HepG2 (cell line): ENCODE data around the gene FAM181A. TPM values are rescaled to one million over a fixed set of nuclear protein-coding genes. Genes with fewer than 3 reads are reported as not detected.

Experiments used
- ATAC-seq: fragments of 200-7000 bp; cut with Tn5 transposase; 3 replicates; pipeline ENCODE4 v1.9.1; 2020; ENCODE audit warnings: mild to moderate bottlenecking, moderate library complexity
- BruUV-seq: library from RNA; stranded (reverse); fragments of 400-500 nt; replicated peaks from 2 replicates; lab custom pipeline; 2021; lab: Mats Ljungman, UMichigan
- CTCF ChIA-PET: fragments of 300-600 bp; formaldehyde crosslinking; extraction: SDS; loops from one replicate; lab custom pipeline; 2021; ENCODE audit warnings: low total read pairs, inconsistent platforms, low intra/inter-chr PET ratio; lab: Yijun Ruan, JAX
- POLR2A ChIA-PET: fragments of 350-600 bp; sonication (Branson Sonifier 250); formaldehyde crosslinking; loops from one replicate; lab custom pipeline; 2020; ENCODE audit warnings: antibody characterized with exemption, inconsistent platforms; lab: Yijun Ruan, JAX
- DNase-seq: peaks from one replicate; pipeline ENCODE4 v3.0.0-alpha.2; 2015; ENCODE audit warnings: low spot score
- FAIRE-seq: peaks from 3 replicates; lab custom pipeline; 2011; peaks lifted over from hg19 to GRCh38; lab: Jason Lieb, UNC
- H2AFZ ChIP-seq: one replicate; pipeline ENCODE4 v1.6.1; 2011; ENCODE audit warnings: low read length, inconsistent platforms
- H3K27ac ChIP-seq: fragments of 300-600 bp; 3 replicates; pipeline ENCODE4 v1.8.0; 2011; ENCODE audit warnings: mixed run types, mild to moderate bottlenecking, mixed read lengths, low read length, inconsistent platforms; ENCODE audit not compliant: insufficient read depth; ENCODE audit errors: extremely low read length
- H3K27me3 ChIP-seq, 2 experiments: fragments of 200-600 bp in 1 of 2; 2 replicates in 1 of 2; 3 replicates in 1 of 2; pipeline versions ENCODE4 v1.6.0 to v1.8.0; 2011; ENCODE audit warnings: low read length in 2 of 2, mild to moderate bottlenecking in 2 of 2, moderate library complexity in 2 of 2, inconsistent platforms in 1 of 2; ENCODE audit not compliant: insufficient read depth in 2 of 2, control insufficient read depth in 1 of 2
- H3K36me3 ChIP-seq, 2 experiments: fragments of 200-600 bp in 1 of 2; replicated peaks in 1 of 2; 2 replicates in 1 of 2; 3 replicates in 1 of 2; pipeline versions ENCODE4 v1.5.1 to v1.8.0; 2011; ENCODE audit warnings: low read length in 2 of 2, inconsistent platforms in 1 of 2; ENCODE audit not compliant: insufficient read depth in 2 of 2, control insufficient read depth in 1 of 2
- H3K4me1 ChIP-seq: 2 replicates; pipeline ENCODE4 v1.5.1; 2012; ENCODE audit warnings: low read length, inconsistent platforms; ENCODE audit not compliant: insufficient read depth
- H3K4me2 ChIP-seq: 2 replicates; pipeline ENCODE4 v1.6.0; 2011; ENCODE audit warnings: low read depth, low read length, inconsistent platforms
- H3K4me3 ChIP-seq, 3 experiments: fragments of 200-600 bp in 1 of 3; sonication (generic), shearing (Covaris generic) in 1 of 3; replicated peaks in 1 of 3; 2 replicates each; pipeline ENCODE4 v1.5.1; 2011 to 2016; ENCODE audit warnings: low read length in 3 of 3, inconsistent platforms in 2 of 3, low read depth in 2 of 3, mild to moderate bottlenecking in 2 of 3, control low read depth in 1 of 3, mixed read lengths in 1 of 3; ENCODE audit not compliant: insufficient read depth in 1 of 3
- H3K79me2 ChIP-seq: one replicate; pipeline ENCODE4 v1.6.1; 2011; ENCODE audit warnings: low read length, inconsistent platforms; ENCODE audit not compliant: insufficient read depth
- H3K9ac ChIP-seq: 2 replicates; pipeline ENCODE4 v1.6.0; 2011; ENCODE audit warnings: mild to moderate bottlenecking, low read depth, low read length, inconsistent platforms; ENCODE audit not compliant: insufficient read depth
- H3K9me3 ChIP-seq: 2 replicates; pipeline ENCODE4 v1.5.1; 2012; ENCODE audit warnings: mild to moderate bottlenecking, low read length
- H4K20me1 ChIP-seq: 2 replicates; pipeline ENCODE4 v1.6.0; 2011; ENCODE audit warnings: inconsistent platforms, mild to moderate bottlenecking, low read length, moderate library complexity; ENCODE audit not compliant: insufficient read depth
- BHLHE40 ChIP-seq: IDR thresholded peaks from 2 replicates; pipeline ENCODE4 v1.6.1; 2011; ENCODE audit warnings: low read length, improper control_type of control experiment
- FOXA3 ChIP-seq: IDR thresholded peaks from 2 replicates; pipeline ENCODE4 v1.6.1; 2016; ENCODE audit warnings: missing genetic modification reagents, missing compliant biosample characterization
- GATA4 ChIP-seq: sonication (generic); IDR thresholded peaks from 2 replicates; pipeline ENCODE4 v1.6.1; 2016; ENCODE audit warnings: antibody characterized with exemption, low read depth, borderline replicate concordance
- HMG20A ChIP-seq: IDR thresholded peaks from 2 replicates; pipeline ENCODE4 v1.6.1; 2016; ENCODE audit warnings: borderline replicate concordance
- HNRNPK ChIP-seq: fragments of 200-400 bp; formaldehyde crosslinking; IDR thresholded peaks from 2 replicates; pipeline ENCODE4 v1.6.1; 2018; ENCODE audit warnings: low read length, low read depth, moderate library complexity, mild to moderate bottlenecking; ENCODE audit not compliant: poor library complexity, severe bottlenecking
- MBNL3 ChIP-seq: fragments of 250-450 bp; sonication (Bioruptor Pico); conservative IDR thresholded peaks from 2 replicates; pipeline ENCODE4 v1.8.0; 2022; ENCODE audit warnings: mild to moderate bottlenecking, inconsistent platforms
- MEF2D ChIP-seq: sonication (generic); formaldehyde crosslinking; IDR thresholded peaks from 2 replicates; pipeline ENCODE4 v1.5.1; 2020; ENCODE audit warnings: mild to moderate bottlenecking, missing genetic modification reagents
- NCOA5 ChIP-seq: sonication (generic); formaldehyde crosslinking; IDR thresholded peaks from 2 replicates; pipeline ENCODE4 v1.4.0; 2020; ENCODE audit warnings: missing genetic modification reagents
- NFKB2 ChIP-seq: sonication (generic); formaldehyde crosslinking; IDR thresholded peaks from 2 replicates; pipeline ENCODE4 v1.4.0; 2020; ENCODE audit warnings: missing genetic modification reagents, borderline replicate concordance
- NR2C2 ChIP-seq: sonication (generic); formaldehyde crosslinking; IDR thresholded peaks from 2 replicates; pipeline ENCODE4 v1.4.0; 2020; ENCODE audit warnings: missing genetic modification reagents, mild to moderate bottlenecking, moderate library complexity, borderline replicate concordance
- PHB2 ChIP-seq: fragments of 450-650 bp; IDR thresholded peaks from 2 replicates; pipeline ENCODE4 v1.6.1; 2018; ENCODE audit not compliant: partially characterized antibody
- POGZ ChIP-seq: sonication (generic); formaldehyde crosslinking; IDR thresholded peaks from 2 replicates; pipeline ENCODE4 v1.4.0; 2020; ENCODE audit warnings: mild to moderate bottlenecking, missing genetic modification reagents
- RNF2 ChIP-seq: fragments of 450-650 bp; conservative IDR thresholded peaks from 2 replicates; pipeline ENCODE4 v1.6.1; 2016; ENCODE audit warnings: low read depth
- SAP130 ChIP-seq: IDR thresholded peaks from 2 replicates; pipeline ENCODE4 v1.6.1; 2016; ENCODE audit warnings: low read depth
- SMC3 ChIP-seq: IDR thresholded peaks from 2 replicates; pipeline ENCODE4 v1.6.1; 2011; ENCODE audit warnings: low read length, improper control_type of control experiment
- ZNF263 ChIP-seq: sonication (generic); formaldehyde crosslinking; IDR thresholded peaks from 2 replicates; pipeline ENCODE4 v1.4.0; 2020; ENCODE audit warnings: missing genetic modification reagents
- ZNF296 ChIP-seq: sonication (generic); formaldehyde crosslinking; conservative IDR thresholded peaks from 2 replicates; pipeline ENCODE4 v1.5.0; 2020; ENCODE audit warnings: mild to moderate bottlenecking, missing genetic modification reagents
- ZNF383 ChIP-seq: sonication (generic); formaldehyde crosslinking; IDR thresholded peaks from 2 replicates; pipeline ENCODE4 v1.4.0; 2020; ENCODE audit warnings: missing genetic modification reagents, mild to moderate bottlenecking, borderline replicate concordance
- ZNF546 ChIP-seq: sonication (generic); formaldehyde crosslinking; conservative IDR thresholded peaks from 2 replicates; pipeline ENCODE4 v1.8.1; 2023; ENCODE audit warnings: mild to moderate bottlenecking, missing genetic modification reagents
- ZNF777 ChIP-seq: sonication (generic); formaldehyde crosslinking; IDR thresholded peaks from 2 replicates; pipeline ENCODE4 v1.4.0; 2020; ENCODE audit warnings: missing genetic modification reagents
- WGBS: methylation state at CpG from one replicate; pipeline ENCODE4 v1.1.6; 2017; ENCODE audit warnings: low lambda C conversion rate; 5-methylcytosine and 5-hydroxymethylcytosine counted together
- in situ Hi-C: cut with HindIII; loops from 2 replicates; pipeline ENCODE4 v1.10.0; 2017; ENCODE audit warnings: low pct_unique_long_range_greater_than_20kb; ENCODE audit not compliant: extremely low pct_ligation_motif_present
- intact Hi-C: fragments of 100-400 bp; cut with micrococcal nuclease; formaldehyde crosslinking; loops from one replicate; pipeline ENCODE4 v1.10.0; 2022; ENCODE audit not compliant: unreplicated experiment
- polyA plus RNA-seq, 8 experiments: library from polyadenylated mRNA; depleted of rRNA in 3 of 8; stranded (reverse) in 7 of 8; unstranded in 1 of 8; fragments of >200 nt; fragmentation: Illumina TruSeq in 4 of 8; extraction: Trizol in 4 of 8; gene quantifications; 2 replicates each; pipeline versions ENCODE4 v1.2.1 to v1.2.3, GENCODE V29; 2011 to 2016; ENCODE audit warnings: low read depth in 4 of 8, missing spikeins in 1 of 8, mixed read lengths in 1 of 8; ENCODE audit not compliant: insufficient read depth in 1 of 8
- total RNA-seq, 5 experiments: library from RNA; depleted of rRNA; stranded (reverse); fragments of >200 nt; fragmentation: Illumina TruSeq; extraction: Trizol; gene quantifications; 2 replicates each; pipeline ENCODE4 v1.2.3, GENCODE V29; 2016; ENCODE audit warnings: low read depth in 1 of 5

The FAM181A gene
- total and polyA plus RNA-seq, 2 of the 13 experiments (the other 11 are each of a cell fraction or from before 2014, with no cell fraction given), result 1.1 to 1.5 TPM

DNA sequence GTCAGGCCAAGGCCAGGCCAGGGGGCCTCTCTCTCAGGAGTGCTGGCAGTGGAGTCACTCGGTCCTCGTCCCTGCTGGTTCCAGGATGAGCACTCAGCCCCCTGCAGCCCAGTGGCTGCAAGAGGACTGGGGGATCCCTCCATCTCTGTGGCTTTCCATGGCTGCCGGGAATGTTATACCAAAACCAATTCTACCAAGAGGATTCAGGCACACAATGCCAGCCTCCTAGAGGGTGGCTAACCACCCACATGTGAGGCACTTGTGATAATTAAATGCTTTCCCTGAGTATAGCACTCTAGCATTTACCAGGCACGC is 27.3 kb downstream of the FAM181A start:
- DNase-seq (no peak), ATAC-seq (no peak), FAIRE-seq (no peak)
- TF ChIP-seq FOXA3 (CRISPR knock-in tag) (no peak), ZNF263 (0 out of 2 replicates have a peak, but pooled peaks have one; percentile 13)
- intact Hi-C loops (loop anchor here (10.0 kb wide), 1 partner anchor 180 kb away; no protein-coding TSS in a partner anchor), in situ Hi-C loops (no loop called here)
- H3K9ac ChIP-seq, result no peak overlapping the region
- H3K36me3 ChIP-seq, result no peaks in the 10 kb centered on the region
- no peaks in the 10 kb centered on the region for H3K9me3 ChIP-seq
- 100% methylated on average over 2 of the region's 4 CpGs for WGBS
- CTCF ChIA-PET, result interaction anchor here (2.0 kb wide), 1 partner anchor 16 kb away, joined by 23 read pairs; no protein-coding TSS in a partner anchor
- H4K20me1 ChIP-seq, result no peaks in the 10 kb centered on the region
- H3K79me2 ChIP-seq, result no peaks in the 10 kb centered on the region
- BruUV-seq, result no TSS peak
- no peak overlapping the region for H3K27ac ChIP-seq
- POLR2A ChIA-PET, result interaction anchor here (1.2 to 2.4 kb wide), 3 partner anchors 8 to 12 kb away, joined by 3 to 11 read pairs (median 9); no protein-coding TSS in a partner anchor
- H3K4me2 ChIP-seq, result peak overlapping the region; percentile 98
- peak overlapping the region; percentile 62 for H2AFZ ChIP-seq
- no peaks in the 10 kb centered on the region for H3K27me3 ChIP-seq
- H3K4me3 ChIP-seq, result peak overlapping the region in 2 of 3 experiments; percentile 25 to 66; a peak in 2 of 6 replicates
- H3K4me1 ChIP-seq, result peaks cover 73% of the 10 kb centered on the region

DNA sequence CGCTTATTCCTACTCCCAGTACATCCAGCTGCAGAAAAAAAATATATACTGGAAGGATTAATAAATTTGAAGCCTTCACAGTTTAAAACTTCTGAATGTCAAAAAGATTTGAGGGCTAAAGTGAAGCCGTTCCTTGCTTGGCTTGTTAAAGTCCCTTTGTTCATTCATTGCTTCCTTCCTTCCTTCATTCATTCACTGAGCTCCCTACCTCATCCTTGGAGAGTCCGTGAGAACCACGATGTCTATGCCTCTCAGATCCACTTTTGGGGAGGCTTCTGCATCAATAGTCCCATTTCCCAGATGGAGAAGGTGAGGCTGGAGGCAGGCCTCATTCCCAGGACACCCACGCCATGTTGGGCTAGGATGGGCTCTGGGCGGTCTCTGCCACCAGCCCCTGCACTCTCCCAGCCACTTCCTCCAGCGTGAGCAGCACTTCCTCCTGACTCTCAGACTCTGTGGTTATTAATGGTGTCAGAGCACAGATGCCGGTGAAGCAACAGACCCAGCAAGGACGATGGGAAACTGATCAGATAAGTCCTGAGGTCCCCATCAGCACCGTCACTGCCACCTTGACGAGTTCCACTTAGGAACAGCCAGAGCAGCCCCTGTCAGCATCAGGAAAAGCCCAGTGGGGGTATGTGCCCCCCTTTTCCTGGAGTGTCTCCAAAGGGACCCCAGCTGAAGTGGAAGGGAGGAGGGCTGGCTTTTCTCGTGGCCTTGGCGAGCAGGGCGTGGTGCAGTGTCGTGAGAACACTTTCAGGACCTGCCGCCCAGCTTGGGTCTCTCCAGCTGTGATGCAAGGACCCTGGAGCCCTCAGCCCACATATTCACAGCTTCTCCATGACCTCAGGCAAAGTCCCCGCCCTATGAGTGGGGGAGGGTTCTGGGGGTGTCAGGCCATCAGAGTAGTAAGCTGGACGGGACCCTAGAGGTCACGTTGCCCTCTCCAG is 28.0 kb downstream of the FAM181A start:
- ChIA-PET POLR2A (interaction anchor here (0.6 to 2.4 kb wide), 7 partner anchors 9 to 109 kb away, joined by 3 to 11 read pairs (median 3); no protein-coding TSS in a partner anchor), CTCF (no interaction called here)
- intact Hi-C loops, result loop anchor here (10.0 kb wide), 1 partner anchor 180 kb away; no protein-coding TSS in a partner anchor
- Histone ChIP-seq H3K79me2 (no peaks in the 10 kb centered on the region), H3K27ac (no peak overlapping the region), H4K20me1 (no peaks in the 10 kb centered on the region), H3K4me2 (peak overlapping the region; percentile 98), H2AFZ (no peak overlapping the region), H3K27me3 (no peaks in the 10 kb centered on the region), H3K9ac (peak overlapping the region; percentile 55; the same call in 1 of the 2 replicates), H3K9me3 (no peaks in the 10 kb centered on the region), H3K36me3 (no peaks in the 10 kb centered on the region), H3K4me1 (peaks cover 80% of the 10 kb centered on the region), H3K4me3 (peak overlapping the region; percentile 33 to 63 (median 43))
- no peak for DNase-seq
- no peak for FAIRE-seq
- no peak for ATAC-seq
- WGBS, result 46% methylated on average over 13 of the region's 19 CpGs
- in situ Hi-C loops, result no loop called here
- BruUV-seq, result no TSS peak
- TF ChIP-seq POGZ (CRISPR knock-in tag) (no peak), ZNF546 (no peak), ZNF296 (CRISPR knock-in tag) (no peak), RNF2 (no peak), SAP130 (CRISPR knock-in tag) (peak; percentile 24; the same call in 1 of the 2 replicates), ZNF383 (CRISPR knock-in tag) (no peak), MBNL3 (no peak), SMC3 (no peak), GATA4 (no peak), ZNF777 (CRISPR knock-in tag) (no peak), HNRNPK (no peak), HMG20A (CRISPR knock-in tag) (no peak), NR2C2 (CRISPR knock-in tag) (no peak), BHLHE40 (no peak), PHB2 (no peak), NFKB2 (0 out of 2 replicates have a peak, but pooled peaks have one; percentile 21), NCOA5 (CRISPR knock-in tag) (no peak), MEF2D (CRISPR knock-in tag) (no peak)
